ENCODE data around the gene ZBTB2. TPM values are rescaled to one million over a fixed set of nuclear protein-coding genes. Genes with fewer than 3 reads are reported as not detected.

ZBTB2 gene
- polyA plus RNA-seq, 1 of the 3 experiments (the other 2 are of a cell fraction) = 6.7 TPM

DNA sequence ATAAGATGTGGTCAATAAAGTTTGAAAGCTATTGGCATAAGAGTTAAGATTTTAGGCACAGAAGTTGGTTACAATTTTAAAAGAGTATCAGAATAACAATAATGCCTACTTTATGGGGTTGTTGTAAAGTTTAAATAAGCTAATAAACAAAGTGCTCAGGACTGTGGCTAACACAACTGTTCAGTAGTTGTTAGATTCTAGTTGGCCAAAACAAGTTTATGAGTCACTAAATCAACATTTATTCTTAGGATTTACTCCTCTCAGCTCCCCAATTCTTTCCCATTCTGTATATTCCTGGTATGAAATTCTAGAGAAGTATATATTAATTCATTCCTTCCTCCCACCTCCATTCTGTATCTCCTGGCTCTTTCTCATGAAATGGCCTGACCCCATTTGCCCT, 46.0 kb upstream of the ZBTB2 start:
- Histone ChIP-seq H4K20me1 (ENCODE audit: insufficient read depth) (peaks cover 17% of the 10 kb centered on the region), H3K27me3 (ENCODE audit: insufficient read depth) (no peaks in the 10 kb centered on the region), H3K9ac (no peak overlapping the region; the same call in 1 of the 2 replicates), H3K4me2 (peak overlapping the region; percentile 33), H3F3A (replicated peaks; ENCODE audit: insufficient read depth) (peaks cover 5% of the 10 kb centered on the region), H3K36me3 (replicated peaks in 1 of 2; ENCODE audit: control insufficient read depth in 1 of 2, insufficient read depth in 2 of 2, low read length in 1 of 2) (peaks cover 38% of the 10 kb centered on the region in 2 experiments), H3K27ac (ENCODE audit: low read depth in 2 of 2, low read length in 1 of 2) (peak overlapping the region in 1 of 2 experiments; percentile 48; a peak in 2 of 4 replicates), H3K4me3 (ENCODE audit: low read depth in 2 of 2, low read length in 1 of 2) (no peak overlapping the region), H3K9me3 (no peaks in the 10 kb centered on the region), H3K4me1 (ENCODE audit: control insufficient read depth in 1 of 2, insufficient read depth in 2 of 2, low read depth in 1 of 2, low read length in 1 of 2) (peaks cover 2 to 18% of the 10 kb centered on the region in 2 experiments; a peak in 2 of 4 replicates), H2AFZ (ENCODE audit: low read depth) (no peak overlapping the region), H3K79me2 (ENCODE audit: insufficient read depth) (peaks cover 88% of the 10 kb centered on the region), H3K9me2 (no peaks in the 10 kb centered on the region)
- CTCF ChIA-PET = interaction anchor here (0.5 to 1.6 kb wide), 3 partner anchors 32 to 784 kb away, joined by 3 to 6 read pairs (median 3); no protein-coding TSS in a partner anchor
- POLR2A ChIA-PET = no interaction called here
- DNase-seq = no peak
- no peak for TF ChIP-seq NFIC (IDR thresholded peaks at IDR 0.05; ENCODE audit: borderline replicate concordance)
- no peak for TF ChIP-seq TEAD4 (IDR thresholded peaks at IDR 0.05; ENCODE audit: borderline replicate concordance, insufficient read depth)
- TF ChIP-seq ELF1 (IDR thresholded peaks at IDR 0.05) = no peak
- TF ChIP-seq, protein P1, sequence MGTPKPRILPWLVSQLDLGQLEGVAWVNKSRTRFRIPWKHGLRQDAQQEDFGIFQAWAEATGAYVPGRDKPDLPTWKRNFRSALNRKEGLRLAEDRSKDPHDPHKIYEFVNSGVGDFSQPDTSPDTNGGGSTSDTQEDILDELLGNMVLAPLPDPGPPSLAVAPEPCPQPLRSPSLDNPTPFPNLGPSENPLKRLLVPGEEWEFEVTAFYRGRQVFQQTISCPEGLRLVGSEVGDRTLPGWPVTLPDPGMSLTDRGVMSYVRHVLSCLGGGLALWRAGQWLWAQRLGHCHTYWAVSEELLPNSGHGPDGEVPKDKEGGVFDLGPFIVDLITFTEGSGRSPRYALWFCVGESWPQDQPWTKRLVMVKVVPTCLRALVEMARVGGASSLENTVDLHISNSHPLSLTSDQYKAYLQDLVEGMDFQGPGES (IDR thresholded peaks at IDR 0.05; ENCODE audit: low read depth, low read length) = no peak
- TF ChIP-seq FOXJ3 (CRISPR knock-in tag; IDR thresholded peaks at IDR 0.05) = no peak
- TF ChIP-seq RXRA (IDR thresholded peaks at IDR 0.05; ENCODE audit: borderline replicate concordance, low read depth) = no peak
- TF ChIP-seq MXI1 (IDR thresholded peaks at IDR 0.05; ENCODE audit: low read depth, low read length) = no peak
- TF ChIP-seq, protein P2, sequence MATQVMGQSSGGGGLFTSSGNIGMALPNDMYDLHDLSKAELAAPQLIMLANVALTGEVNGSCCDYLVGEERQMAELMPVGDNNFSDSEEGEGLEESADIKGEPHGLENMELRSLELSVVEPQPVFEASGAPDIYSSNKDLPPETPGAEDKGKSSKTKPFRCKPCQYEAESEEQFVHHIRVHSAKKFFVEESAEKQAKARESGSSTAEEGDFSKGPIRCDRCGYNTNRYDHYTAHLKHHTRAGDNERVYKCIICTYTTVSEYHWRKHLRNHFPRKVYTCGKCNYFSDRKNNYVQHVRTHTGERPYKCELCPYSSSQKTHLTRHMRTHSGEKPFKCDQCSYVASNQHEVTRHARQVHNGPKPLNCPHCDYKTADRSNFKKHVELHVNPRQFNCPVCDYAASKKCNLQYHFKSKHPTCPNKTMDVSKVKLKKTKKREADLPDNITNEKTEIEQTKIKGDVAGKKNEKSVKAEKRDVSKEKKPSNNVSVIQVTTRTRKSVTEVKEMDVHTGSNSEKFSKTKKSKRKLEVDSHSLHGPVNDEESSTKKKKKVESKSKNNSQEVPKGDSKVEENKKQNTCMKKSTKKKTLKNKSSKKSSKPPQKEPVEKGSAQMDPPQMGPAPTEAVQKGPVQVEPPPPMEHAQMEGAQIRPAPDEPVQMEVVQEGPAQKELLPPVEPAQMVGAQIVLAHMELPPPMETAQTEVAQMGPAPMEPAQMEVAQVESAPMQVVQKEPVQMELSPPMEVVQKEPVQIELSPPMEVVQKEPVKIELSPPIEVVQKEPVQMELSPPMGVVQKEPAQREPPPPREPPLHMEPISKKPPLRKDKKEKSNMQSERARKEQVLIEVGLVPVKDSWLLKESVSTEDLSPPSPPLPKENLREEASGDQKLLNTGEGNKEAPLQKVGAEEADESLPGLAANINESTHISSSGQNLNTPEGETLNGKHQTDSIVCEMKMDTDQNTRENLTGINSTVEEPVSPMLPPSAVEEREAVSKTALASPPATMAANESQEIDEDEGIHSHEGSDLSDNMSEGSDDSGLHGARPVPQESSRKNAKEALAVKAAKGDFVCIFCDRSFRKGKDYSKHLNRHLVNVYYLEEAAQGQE (IDR thresholded peaks at IDR 0.05; ENCODE audit: low read depth, low read length) = no peak
- TF ChIP-seq, protein P3, sequence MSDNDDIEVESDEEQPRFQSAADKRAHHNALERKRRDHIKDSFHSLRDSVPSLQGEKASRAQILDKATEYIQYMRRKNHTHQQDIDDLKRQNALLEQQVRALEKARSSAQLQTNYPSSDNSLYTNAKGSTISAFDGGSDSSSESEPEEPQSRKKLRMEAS (IDR thresholded peaks at IDR 0.05; ENCODE audit: low read depth) = no peak
- no peak for TF ChIP-seq GABPA (IDR thresholded peaks at IDR 0.05; ENCODE audit: low read depth)

DNA sequence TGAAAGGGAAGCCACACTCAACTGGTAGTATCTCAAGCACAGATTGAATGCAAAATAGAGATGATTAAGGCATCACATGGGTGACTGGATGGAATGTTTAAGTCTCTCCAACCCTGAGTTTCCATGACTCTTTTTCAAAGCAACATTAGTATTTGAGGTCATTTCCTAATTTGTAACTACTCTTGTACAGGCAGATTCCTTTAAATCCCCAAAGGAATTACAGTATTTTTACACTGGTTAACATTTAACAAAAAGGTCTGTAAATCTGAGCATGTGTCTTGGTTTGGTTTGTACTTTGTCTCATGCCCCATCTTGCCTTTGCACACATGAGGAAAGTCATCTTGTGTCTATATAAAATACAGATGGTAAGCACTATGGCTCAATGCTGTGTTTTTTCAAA, 45.4 kb upstream of the ZBTB2 start:
- CTCF ChIA-PET = interaction anchor here (1.1 to 3.6 kb wide), 3 partner anchors 31 to 545 kb away, joined by 3 to 16 read pairs (median 6); no protein-coding TSS in a partner anchor
- H3K79me2 ChIP-seq (ENCODE audit: insufficient read depth) = peaks cover 82% of the 10 kb centered on the region
- POLR2A ChIA-PET = no interaction called here
- no peak for TF ChIP-seq ELF1 (IDR thresholded peaks at IDR 0.05)
- no peak for TF ChIP-seq POLR2AphosphoS5 (IDR thresholded peaks at IDR 0.05; ENCODE audit: low read depth, low read length)
- no peak for TF ChIP-seq RFX5 (IDR thresholded peaks at IDR 0.05; ENCODE audit: low read length)
- TF ChIP-seq, protein P4, sequence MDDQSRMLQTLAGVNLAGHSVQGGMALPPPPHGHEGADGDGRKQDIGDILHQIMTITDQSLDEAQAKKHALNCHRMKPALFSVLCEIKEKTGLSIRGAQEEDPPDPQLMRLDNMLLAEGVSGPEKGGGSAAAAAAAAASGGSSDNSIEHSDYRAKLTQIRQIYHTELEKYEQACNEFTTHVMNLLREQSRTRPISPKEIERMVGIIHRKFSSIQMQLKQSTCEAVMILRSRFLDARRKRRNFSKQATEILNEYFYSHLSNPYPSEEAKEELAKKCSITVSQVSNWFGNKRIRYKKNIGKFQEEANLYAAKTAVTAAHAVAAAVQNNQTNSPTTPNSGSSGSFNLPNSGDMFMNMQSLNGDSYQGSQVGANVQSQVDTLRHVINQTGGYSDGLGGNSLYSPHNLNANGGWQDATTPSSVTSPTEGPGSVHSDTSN (IDR thresholded peaks at IDR 0.05) = no peak
- no peak for TF ChIP-seq EP300 (IDR thresholded peaks at IDR 0.05; ENCODE audit: borderline replicate concordance in 1 of 2, low read depth in 1 of 2, low read length in 1 of 2)
- TF ChIP-seq, protein P5, sequence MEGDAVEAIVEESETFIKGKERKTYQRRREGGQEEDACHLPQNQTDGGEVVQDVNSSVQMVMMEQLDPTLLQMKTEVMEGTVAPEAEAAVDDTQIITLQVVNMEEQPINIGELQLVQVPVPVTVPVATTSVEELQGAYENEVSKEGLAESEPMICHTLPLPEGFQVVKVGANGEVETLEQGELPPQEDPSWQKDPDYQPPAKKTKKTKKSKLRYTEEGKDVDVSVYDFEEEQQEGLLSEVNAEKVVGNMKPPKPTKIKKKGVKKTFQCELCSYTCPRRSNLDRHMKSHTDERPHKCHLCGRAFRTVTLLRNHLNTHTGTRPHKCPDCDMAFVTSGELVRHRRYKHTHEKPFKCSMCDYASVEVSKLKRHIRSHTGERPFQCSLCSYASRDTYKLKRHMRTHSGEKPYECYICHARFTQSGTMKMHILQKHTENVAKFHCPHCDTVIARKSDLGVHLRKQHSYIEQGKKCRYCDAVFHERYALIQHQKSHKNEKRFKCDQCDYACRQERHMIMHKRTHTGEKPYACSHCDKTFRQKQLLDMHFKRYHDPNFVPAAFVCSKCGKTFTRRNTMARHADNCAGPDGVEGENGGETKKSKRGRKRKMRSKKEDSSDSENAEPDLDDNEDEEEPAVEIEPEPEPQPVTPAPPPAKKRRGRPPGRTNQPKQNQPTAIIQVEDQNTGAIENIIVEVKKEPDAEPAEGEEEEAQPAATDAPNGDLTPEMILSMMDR (IDR thresholded peaks at IDR 0.05) = no peak
- no peak for TF ChIP-seq TEAD4 (IDR thresholded peaks at IDR 0.05; ENCODE audit: borderline replicate concordance, insufficient read depth)
- TF ChIP-seq, protein P6, sequence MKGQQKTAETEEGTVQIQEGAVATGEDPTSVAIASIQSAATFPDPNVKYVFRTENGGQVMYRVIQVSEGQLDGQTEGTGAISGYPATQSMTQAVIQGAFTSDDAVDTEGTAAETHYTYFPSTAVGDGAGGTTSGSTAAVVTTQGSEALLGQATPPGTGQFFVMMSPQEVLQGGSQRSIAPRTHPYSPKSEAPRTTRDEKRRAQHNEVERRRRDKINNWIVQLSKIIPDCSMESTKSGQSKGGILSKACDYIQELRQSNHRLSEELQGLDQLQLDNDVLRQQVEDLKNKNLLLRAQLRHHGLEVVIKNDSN (IDR thresholded peaks at IDR 0.05; ENCODE audit: borderline replicate concordance, low read depth) = no peak
- TF ChIP-seq MXI1 (IDR thresholded peaks at IDR 0.05; ENCODE audit: low read depth, low read length) = no peak
- TF ChIP-seq RAD21 (IDR thresholded peaks at IDR 0.05; ENCODE audit: low read length) = no peak
- no peak for TF ChIP-seq NRF1 (IDR thresholded peaks at IDR 0.05; ENCODE audit: low read depth, low read length)
- no peak for TF ChIP-seq NFIC (IDR thresholded peaks at IDR 0.05; ENCODE audit: borderline replicate concordance)
- no peak for TF ChIP-seq YY1 (IDR thresholded peaks at IDR 0.05; ENCODE audit: low read depth)
- TF ChIP-seq FOXM1 (IDR thresholded peaks at IDR 0.05; ENCODE audit: low read depth) = no peak

More for the DNA sequence above, 45.4 kb upstream of the ZBTB2 start:
- Histone ChIP-seq H3K27me3 (ENCODE audit: insufficient read depth) (no peaks in the 10 kb centered on the region), H3K36me3 (replicated peaks in 1 of 2; ENCODE audit: control insufficient read depth in 1 of 2, insufficient read depth in 2 of 2, low read length in 1 of 2) (peaks cover 40 to 42% of the 10 kb centered on the region in 2 experiments), H3K4me2 (no peak overlapping the region), H3K9ac (no peak overlapping the region; the same call in 1 of the 2 replicates), H3F3A (replicated peaks; ENCODE audit: insufficient read depth) (peaks cover 5% of the 10 kb centered on the region), H3K4me1 (ENCODE audit: control insufficient read depth in 1 of 2, insufficient read depth in 2 of 2, low read depth in 1 of 2, low read length in 1 of 2) (peaks cover 2 to 18% of the 10 kb centered on the region in 2 experiments; a peak in 2 of 4 replicates), H3K9me3 (no peaks in the 10 kb centered on the region), H3K27ac (ENCODE audit: low read depth in 2 of 2, low read length in 1 of 2) (peak overlapping the region in 1 of 2 experiments; percentile 48; a peak in 2 of 4 replicates), H3K9me2 (no peaks in the 10 kb centered on the region), H3K4me3 (ENCODE audit: low read depth in 2 of 2, low read length in 1 of 2) (no peak overlapping the region), H4K20me1 (ENCODE audit: insufficient read depth) (peaks cover 17% of the 10 kb centered on the region), H2AFZ (ENCODE audit: low read depth) (no peak overlapping the region)
- DNase-seq = no peak

Data from SK-N-SH (cell line).